ENCODE data around the gene NRXN2.

Gene NRXN2

DNA sequence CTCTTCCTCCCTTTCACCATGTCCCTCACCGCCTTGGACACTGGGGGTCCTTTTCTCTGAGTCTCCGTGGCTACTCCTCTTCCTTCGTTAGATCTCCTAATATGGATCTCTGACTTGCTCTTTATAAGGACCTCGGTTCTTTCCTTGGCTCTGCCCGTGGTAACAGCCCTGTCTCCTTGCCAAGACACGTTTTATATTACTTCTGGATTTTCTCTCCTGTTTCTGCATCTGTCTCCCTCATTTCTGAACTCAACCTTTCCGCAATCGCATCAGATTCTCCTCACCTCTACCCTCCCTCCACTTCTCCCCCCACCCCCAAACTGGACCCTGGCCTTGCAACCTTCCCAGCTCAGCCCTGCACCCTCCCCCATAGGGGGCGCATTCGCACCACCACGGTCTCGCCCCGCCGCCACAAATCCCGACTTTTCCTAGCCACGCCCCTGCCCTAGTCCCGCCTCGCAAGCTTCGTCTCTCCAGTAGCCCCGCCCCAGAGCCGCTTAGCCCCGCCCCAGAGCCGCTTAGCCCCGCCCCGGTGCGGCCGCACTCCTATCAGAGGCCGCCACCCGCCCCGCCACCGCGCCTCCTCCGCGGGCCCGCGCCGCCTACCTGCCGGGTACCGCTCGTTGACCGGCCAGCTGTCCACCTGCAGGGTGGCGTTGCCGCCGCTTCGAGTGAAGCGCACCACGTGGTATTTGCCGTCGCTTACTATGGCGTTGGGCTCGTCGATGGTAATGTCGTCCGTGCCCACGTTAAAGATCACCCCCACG is 93.0 kb downstream of the NRXN2 start:
- Histone ChIP-seq H3F3A (ENCODE audit: control insufficient read depth, insufficient read depth) (peaks cover 2% of the 10 kb centered on the region; the same call in 1 of the 2 replicates), H3K27ac (ENCODE audit: low read depth, low read length) (no peak overlapping the region), H3K4me3 (ENCODE audit: low read length) (no peak overlapping the region), H3K4me1 (ENCODE audit: control insufficient read depth, low read length) (peaks cover 13% of the 10 kb centered on the region), H3K9me3 (ENCODE audit: control insufficient read depth, insufficient read depth, low read length) (no peaks in the 10 kb centered on the region), H3K36me3 (ENCODE audit: control insufficient read depth, low read length) (no peaks in the 10 kb centered on the region), H3K27me3 (ENCODE audit: control insufficient read depth, low read length) (no peaks in the 10 kb centered on the region), H3K4me2 (ENCODE audit: low read length) (no peak overlapping the region), H3K9me2 (replicated peaks; ENCODE audit: control insufficient read depth, low read length) (no peaks in the 10 kb centered on the region), H3K79me2 (ENCODE audit: control insufficient read depth, low read length) (no peaks in the 10 kb centered on the region), H4K20me1 (ENCODE audit: control insufficient read depth, insufficient read depth, low read depth, low read length) (0 out of 2 replicates have a peak, but pooled peaks cover 3% of the 10 kb centered on the region)
- TF ChIP-seq, protein P1, sequence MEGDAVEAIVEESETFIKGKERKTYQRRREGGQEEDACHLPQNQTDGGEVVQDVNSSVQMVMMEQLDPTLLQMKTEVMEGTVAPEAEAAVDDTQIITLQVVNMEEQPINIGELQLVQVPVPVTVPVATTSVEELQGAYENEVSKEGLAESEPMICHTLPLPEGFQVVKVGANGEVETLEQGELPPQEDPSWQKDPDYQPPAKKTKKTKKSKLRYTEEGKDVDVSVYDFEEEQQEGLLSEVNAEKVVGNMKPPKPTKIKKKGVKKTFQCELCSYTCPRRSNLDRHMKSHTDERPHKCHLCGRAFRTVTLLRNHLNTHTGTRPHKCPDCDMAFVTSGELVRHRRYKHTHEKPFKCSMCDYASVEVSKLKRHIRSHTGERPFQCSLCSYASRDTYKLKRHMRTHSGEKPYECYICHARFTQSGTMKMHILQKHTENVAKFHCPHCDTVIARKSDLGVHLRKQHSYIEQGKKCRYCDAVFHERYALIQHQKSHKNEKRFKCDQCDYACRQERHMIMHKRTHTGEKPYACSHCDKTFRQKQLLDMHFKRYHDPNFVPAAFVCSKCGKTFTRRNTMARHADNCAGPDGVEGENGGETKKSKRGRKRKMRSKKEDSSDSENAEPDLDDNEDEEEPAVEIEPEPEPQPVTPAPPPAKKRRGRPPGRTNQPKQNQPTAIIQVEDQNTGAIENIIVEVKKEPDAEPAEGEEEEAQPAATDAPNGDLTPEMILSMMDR (IDR thresholded peaks at IDR 0.05; ENCODE audit: low read depth, low read length, poor library complexity, severe bottlenecking), result no peak
- TF ChIP-seq EZH2phosphoT487 (IDR thresholded peaks at IDR 0.05; ENCODE audit: borderline replicate concordance, low read length), result no peak

GRCh38 chr11:64629103-64629502 is 93.9 kb downstream of the NRXN2 start:
- Histone ChIP-seq H3K27ac (ENCODE audit: low read depth, low read length) (no peak overlapping the region), H3K4me2 (ENCODE audit: low read length) (no peak overlapping the region), H3F3A (ENCODE audit: control insufficient read depth, insufficient read depth) (peaks cover 2% of the 10 kb centered on the region; the same call in 1 of the 2 replicates), H3K4me1 (ENCODE audit: control insufficient read depth, low read length) (peaks cover 17% of the 10 kb centered on the region), H4K20me1 (ENCODE audit: control insufficient read depth, insufficient read depth, low read depth, low read length) (0 out of 2 replicates have a peak, but pooled peaks cover 3% of the 10 kb centered on the region), H3K4me3 (ENCODE audit: low read length) (no peak overlapping the region), H3K36me3 (ENCODE audit: control insufficient read depth, low read length) (no peaks in the 10 kb centered on the region), H3K9me2 (replicated peaks; ENCODE audit: control insufficient read depth, low read length) (no peaks in the 10 kb centered on the region), H3K27me3 (ENCODE audit: control insufficient read depth, low read length) (no peaks in the 10 kb centered on the region), H3K79me2 (ENCODE audit: control insufficient read depth, low read length) (no peaks in the 10 kb centered on the region), H3K9me3 (ENCODE audit: control insufficient read depth, insufficient read depth, low read length) (no peaks in the 10 kb centered on the region)
- no peak for TF ChIP-seq EZH2phosphoT487 (IDR thresholded peaks at IDR 0.05; ENCODE audit: borderline replicate concordance, low read length)
- TF ChIP-seq, protein P1 (IDR thresholded peaks at IDR 0.05; ENCODE audit: low read depth, low read length, poor library complexity, severe bottlenecking), result no peak

DNA sequence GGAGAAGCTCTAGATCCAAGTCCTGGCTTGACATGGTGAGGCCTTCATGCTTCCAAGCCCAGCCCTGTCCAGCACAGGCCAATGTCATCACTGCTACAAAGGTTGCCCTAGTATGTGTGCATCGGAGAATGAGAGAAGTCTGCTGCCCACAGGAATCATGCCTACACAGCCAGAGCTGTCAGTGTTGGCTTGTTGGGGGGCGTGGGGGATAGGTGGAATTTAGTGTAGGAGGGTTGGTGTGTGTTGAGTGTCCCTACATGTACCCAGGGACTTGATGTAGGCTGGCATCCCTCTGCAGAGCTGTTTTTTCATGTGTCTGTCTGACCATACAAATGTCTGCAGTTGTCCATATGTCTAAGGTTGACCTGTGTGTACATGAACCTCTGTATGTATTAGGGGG is 94.4 kb downstream of the NRXN2 start:
- no peak for TF ChIP-seq EZH2phosphoT487 (IDR thresholded peaks at IDR 0.05; ENCODE audit: borderline replicate concordance, low read length)
- TF ChIP-seq, protein P1 (IDR thresholded peaks at IDR 0.05; ENCODE audit: low read depth, low read length, poor library complexity, severe bottlenecking), result no peak
- no peaks in the 10 kb centered on the region for H3K27me3 ChIP-seq (ENCODE audit: control insufficient read depth, low read length)
- H3K9me3 ChIP-seq (ENCODE audit: control insufficient read depth, insufficient read depth, low read length), result no peaks in the 10 kb centered on the region
- H3K9me2 ChIP-seq (replicated peaks; ENCODE audit: control insufficient read depth, low read length), result no peaks in the 10 kb centered on the region
- H3K27ac ChIP-seq (ENCODE audit: low read depth, low read length), result no peak overlapping the region
- peaks cover 2% of the 10 kb centered on the region; the same call in 1 of the 2 replicates for H3F3A ChIP-seq (ENCODE audit: control insufficient read depth, insufficient read depth)
- H3K4me2 ChIP-seq (ENCODE audit: low read length), result no peak overlapping the region
- no peak overlapping the region for H3K4me3 ChIP-seq (ENCODE audit: low read length)
- peaks cover 13% of the 10 kb centered on the region for H3K4me1 ChIP-seq (ENCODE audit: control insufficient read depth, low read length)
- H3K36me3 ChIP-seq (ENCODE audit: control insufficient read depth, low read length), result no peaks in the 10 kb centered on the region
- no peaks in the 10 kb centered on the region for H3K79me2 ChIP-seq (ENCODE audit: control insufficient read depth, low read length)
- 0 out of 2 replicates have a peak, but pooled peaks cover 3% of the 10 kb centered on the region for H4K20me1 ChIP-seq (ENCODE audit: control insufficient read depth, insufficient read depth, low read depth, low read length)
